ENCODE data around the gene PARM1. TPM values are rescaled to one million over a fixed set of nuclear protein-coding genes. Genes with fewer than 3 reads are reported as not detected.

Gene PARM1
- total and polyA plus RNA-seq, 2 donors (not counting 1 experiment from before 2014, with no cell fraction given): 0.30 to 2.0 TPM

- no peak for DNase-seq (ENCODE audit: low read depth in 2 of 2)
- Histone ChIP-seq H3K27ac (ENCODE audit: insufficient read depth, low read length) (no peak overlapping the region), H3K27me3 (ENCODE audit: control insufficient read depth, insufficient read depth, low read length) (no peaks in the 10 kb centered on the region), H3K9ac (ENCODE audit: insufficient read depth, low read length) (no peak overlapping the region), H3K79me2 (ENCODE audit: control insufficient read depth, insufficient read depth, low read length) (no peaks in the 10 kb centered on the region), H4K20me1 (ENCODE audit: control insufficient read depth, extremely low read depth, insufficient read depth, low read length) (no peaks in the 10 kb centered on the region), H3K9me3 (ENCODE audit: control insufficient read depth, insufficient read depth, low read depth, low read length) (no peaks in the 10 kb centered on the region), H3K4me1 (ENCODE audit: control insufficient read depth, extremely low read depth, insufficient read depth, low read length) (no peaks in the 10 kb centered on the region), H2AFZ (ENCODE audit: low read length) (no peak overlapping the region), H3K36me3 (ENCODE audit: control insufficient read depth, insufficient read depth, low read length) (no peaks in the 10 kb centered on the region), H3K4me3 (replicated peaks in 1 of 4; ENCODE audit: control extremely low read depth in 1 of 4, insufficient read depth in 1 of 4, low read depth in 3 of 4, low read length in 4 of 4) (no peak overlapping the region), H3K4me2 (ENCODE audit: extremely low read depth, insufficient read depth, low read length) (no peak overlapping the region)
- no peak for TF ChIP-seq EZH2 (IDR thresholded peaks at IDR 0.05; ENCODE audit: low read length, missing control alignments)
- TF ChIP-seq CTCF (conservative IDR thresholded peaks at IDR 0.05 in 1 of 2, IDR thresholded peaks at IDR 0.05 in 1 of 2; ENCODE audit: low read depth in 1 of 2, low read length in 2 of 2): no peak
These were observed 64.1 kb downstream of the PARM1 start for GRCh38 chr4:74996996-74997395.

- Histone ChIP-seq H3K4me2 (ENCODE audit: extremely low read depth, insufficient read depth, low read length) (no peak overlapping the region), H3K4me3 (replicated peaks in 1 of 4; ENCODE audit: control extremely low read depth in 1 of 4, insufficient read depth in 1 of 4, low read depth in 3 of 4, low read length in 4 of 4) (no peak overlapping the region), H3K9me3 (ENCODE audit: control insufficient read depth, insufficient read depth, low read depth, low read length) (no peaks in the 10 kb centered on the region), H3K36me3 (ENCODE audit: control insufficient read depth, insufficient read depth, low read length) (no peaks in the 10 kb centered on the region), H4K20me1 (ENCODE audit: control insufficient read depth, extremely low read depth, insufficient read depth, low read length) (no peaks in the 10 kb centered on the region), H3K79me2 (ENCODE audit: control insufficient read depth, insufficient read depth, low read length) (no peaks in the 10 kb centered on the region), H3K4me1 (ENCODE audit: control insufficient read depth, extremely low read depth, insufficient read depth, low read length) (no peaks in the 10 kb centered on the region), H2AFZ (ENCODE audit: low read length) (no peak overlapping the region), H3K9ac (ENCODE audit: insufficient read depth, low read length) (no peak overlapping the region), H3K27ac (ENCODE audit: insufficient read depth, low read length) (no peak overlapping the region), H3K27me3 (ENCODE audit: control insufficient read depth, insufficient read depth, low read length) (no peaks in the 10 kb centered on the region)
- no peak for DNase-seq (ENCODE audit: low read depth in 2 of 2)
- TF ChIP-seq EZH2 (IDR thresholded peaks at IDR 0.05; ENCODE audit: low read length, missing control alignments): no peak
- TF ChIP-seq CTCF (conservative IDR thresholded peaks at IDR 0.05 in 1 of 2, IDR thresholded peaks at IDR 0.05 in 1 of 2; ENCODE audit: low read depth in 1 of 2, low read length in 2 of 2): no peak
These were observed 65.2 kb downstream of the PARM1 start for GRCh38 chr4:74997948-74998729.

GRCh38 chr4:74999714-75000309, 66.9 kb downstream of the PARM1 start:
- H3K4me3 ChIP-seq (replicated peaks in 1 of 4; ENCODE audit: control extremely low read depth in 1 of 4, insufficient read depth in 1 of 4, low read depth in 3 of 4, low read length in 4 of 4): no peak overlapping the region
- TF ChIP-seq EZH2 (IDR thresholded peaks at IDR 0.05; ENCODE audit: low read length, missing control alignments) (no peak), CTCF (conservative IDR thresholded peaks at IDR 0.05 in 1 of 2, IDR thresholded peaks at IDR 0.05 in 1 of 2; ENCODE audit: low read depth in 1 of 2, low read length in 2 of 2) (no peak)

More at GRCh38 chr4:74999714-75000309, 66.9 kb downstream of the PARM1 start:
- Histone ChIP-seq H3K4me1 (ENCODE audit: control insufficient read depth, extremely low read depth, insufficient read depth, low read length) (no peaks in the 10 kb centered on the region), H3K36me3 (ENCODE audit: control insufficient read depth, insufficient read depth, low read length) (no peaks in the 10 kb centered on the region), H4K20me1 (ENCODE audit: control insufficient read depth, extremely low read depth, insufficient read depth, low read length) (no peaks in the 10 kb centered on the region), H3K4me2 (ENCODE audit: extremely low read depth, insufficient read depth, low read length) (no peak overlapping the region), H2AFZ (ENCODE audit: low read length) (no peak overlapping the region), H3K9ac (ENCODE audit: insufficient read depth, low read length) (no peak overlapping the region), H3K27me3 (ENCODE audit: control insufficient read depth, insufficient read depth, low read length) (no peaks in the 10 kb centered on the region), H3K79me2 (ENCODE audit: control insufficient read depth, insufficient read depth, low read length) (no peaks in the 10 kb centered on the region), H3K9me3 (ENCODE audit: control insufficient read depth, insufficient read depth, low read depth, low read length) (no peaks in the 10 kb centered on the region), H3K27ac (ENCODE audit: insufficient read depth, low read length) (no peak overlapping the region)
- no peak for DNase-seq (ENCODE audit: low read depth in 2 of 2)
